ENCODE measurements around the gene BCAT1.
A peak's percentile ranks its signal among the peaks of the same experiment; 100 is the strongest.

BCAT1 gene

DNA sequence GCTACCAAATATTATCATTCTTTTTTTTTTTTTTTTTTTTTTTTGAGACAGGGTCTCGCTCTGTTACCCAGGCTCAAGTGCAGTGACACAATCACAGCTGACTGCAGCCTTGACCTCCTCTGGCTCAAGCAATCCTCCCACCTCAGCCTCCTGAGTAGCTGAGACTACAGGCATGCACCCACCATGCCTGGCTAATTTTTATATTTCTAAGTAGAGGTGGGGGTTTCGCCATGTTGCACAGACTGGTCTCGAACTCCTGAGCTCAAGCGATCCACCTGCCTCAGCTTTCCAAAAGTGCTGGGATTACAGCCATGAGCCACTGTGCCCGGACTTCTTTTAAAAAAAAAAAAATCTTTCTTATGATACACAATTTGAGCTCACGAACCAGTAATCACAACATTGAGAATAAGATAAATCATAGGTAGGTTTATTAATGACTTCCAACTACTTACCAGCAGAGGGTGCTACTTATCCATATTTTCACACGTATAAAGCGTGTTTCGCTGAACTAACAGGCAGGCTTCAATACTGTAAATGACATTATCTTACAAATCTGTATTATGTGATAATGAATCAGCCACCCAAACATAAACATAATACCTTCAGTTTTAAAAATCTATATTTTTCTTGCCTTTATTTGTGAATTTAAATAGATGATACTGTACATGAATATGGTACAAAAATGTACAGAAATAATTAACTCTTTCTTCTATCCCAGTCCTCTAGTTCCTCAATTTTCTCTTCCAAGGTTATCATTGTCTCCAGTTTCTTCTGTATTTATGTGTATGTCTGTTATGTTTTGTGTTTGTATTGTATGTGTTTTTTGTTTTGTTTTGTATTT, 42.5 kb upstream of the BCAT1 start:
- peak; percentile 34 for DNase-seq (ENCODE audit: low read depth)
- no peak overlapping the region for H3K4me3 ChIP-seq (ENCODE audit: low read length)
- TF ChIP-seq, protein P1, sequence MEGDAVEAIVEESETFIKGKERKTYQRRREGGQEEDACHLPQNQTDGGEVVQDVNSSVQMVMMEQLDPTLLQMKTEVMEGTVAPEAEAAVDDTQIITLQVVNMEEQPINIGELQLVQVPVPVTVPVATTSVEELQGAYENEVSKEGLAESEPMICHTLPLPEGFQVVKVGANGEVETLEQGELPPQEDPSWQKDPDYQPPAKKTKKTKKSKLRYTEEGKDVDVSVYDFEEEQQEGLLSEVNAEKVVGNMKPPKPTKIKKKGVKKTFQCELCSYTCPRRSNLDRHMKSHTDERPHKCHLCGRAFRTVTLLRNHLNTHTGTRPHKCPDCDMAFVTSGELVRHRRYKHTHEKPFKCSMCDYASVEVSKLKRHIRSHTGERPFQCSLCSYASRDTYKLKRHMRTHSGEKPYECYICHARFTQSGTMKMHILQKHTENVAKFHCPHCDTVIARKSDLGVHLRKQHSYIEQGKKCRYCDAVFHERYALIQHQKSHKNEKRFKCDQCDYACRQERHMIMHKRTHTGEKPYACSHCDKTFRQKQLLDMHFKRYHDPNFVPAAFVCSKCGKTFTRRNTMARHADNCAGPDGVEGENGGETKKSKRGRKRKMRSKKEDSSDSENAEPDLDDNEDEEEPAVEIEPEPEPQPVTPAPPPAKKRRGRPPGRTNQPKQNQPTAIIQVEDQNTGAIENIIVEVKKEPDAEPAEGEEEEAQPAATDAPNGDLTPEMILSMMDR (conservative IDR thresholded peaks at IDR 0.05; ENCODE audit: low read depth, low read length), result peak; percentile 43

DNA sequence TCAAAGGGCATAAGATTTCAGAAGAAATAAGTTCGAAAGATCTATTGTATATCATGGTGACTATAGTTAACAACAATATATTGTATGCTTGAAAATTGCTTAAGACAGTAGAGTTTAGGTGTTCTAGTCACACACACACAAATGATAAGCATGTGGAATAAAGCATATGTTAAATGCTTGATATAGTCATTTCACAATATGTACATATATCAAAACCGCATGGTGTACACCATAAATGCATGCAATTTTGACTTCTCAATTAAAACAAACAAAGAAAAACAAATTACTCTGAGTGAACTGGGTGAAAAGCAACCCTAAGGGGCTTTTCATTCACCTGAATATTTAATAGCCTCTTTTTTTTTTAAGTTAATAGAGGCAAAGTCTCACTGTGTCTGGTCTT, 40.3 kb upstream of the BCAT1 start:
- TF ChIP-seq, protein P1 (conservative IDR thresholded peaks at IDR 0.05; ENCODE audit: low read depth, low read length), result no peak
- H3K4me3 ChIP-seq (ENCODE audit: low read length), result no peak overlapping the region

DNA sequence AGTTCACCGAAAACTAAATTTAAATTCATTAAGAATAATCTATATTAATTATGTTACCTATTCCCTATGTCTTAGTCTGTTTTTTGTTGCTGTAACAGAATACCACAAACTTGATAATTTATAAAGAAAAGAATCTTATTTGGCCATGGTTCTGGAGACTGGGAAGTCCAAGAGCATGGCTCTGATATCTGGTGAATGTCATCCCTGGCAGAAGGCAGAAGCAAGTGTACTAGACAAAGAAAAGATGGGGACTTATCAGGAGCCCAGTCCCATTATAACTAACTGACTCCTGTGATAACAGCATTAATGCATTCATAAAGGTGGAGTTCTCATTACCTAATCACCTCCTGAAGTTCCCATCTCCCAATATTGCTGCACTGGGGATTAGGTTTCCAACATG, 33.3 kb upstream of the BCAT1 start:
- no peak overlapping the region for H3K4me3 ChIP-seq (ENCODE audit: low read length)
- TF ChIP-seq, protein P1 (conservative IDR thresholded peaks at IDR 0.05; ENCODE audit: low read depth, low read length), result no peak
- no peak for DNase-seq (ENCODE audit: low read depth)

More for the DNA sequence above, 40.3 kb upstream of the BCAT1 start:
- no peak for DNase-seq (ENCODE audit: low read depth)

DNA sequence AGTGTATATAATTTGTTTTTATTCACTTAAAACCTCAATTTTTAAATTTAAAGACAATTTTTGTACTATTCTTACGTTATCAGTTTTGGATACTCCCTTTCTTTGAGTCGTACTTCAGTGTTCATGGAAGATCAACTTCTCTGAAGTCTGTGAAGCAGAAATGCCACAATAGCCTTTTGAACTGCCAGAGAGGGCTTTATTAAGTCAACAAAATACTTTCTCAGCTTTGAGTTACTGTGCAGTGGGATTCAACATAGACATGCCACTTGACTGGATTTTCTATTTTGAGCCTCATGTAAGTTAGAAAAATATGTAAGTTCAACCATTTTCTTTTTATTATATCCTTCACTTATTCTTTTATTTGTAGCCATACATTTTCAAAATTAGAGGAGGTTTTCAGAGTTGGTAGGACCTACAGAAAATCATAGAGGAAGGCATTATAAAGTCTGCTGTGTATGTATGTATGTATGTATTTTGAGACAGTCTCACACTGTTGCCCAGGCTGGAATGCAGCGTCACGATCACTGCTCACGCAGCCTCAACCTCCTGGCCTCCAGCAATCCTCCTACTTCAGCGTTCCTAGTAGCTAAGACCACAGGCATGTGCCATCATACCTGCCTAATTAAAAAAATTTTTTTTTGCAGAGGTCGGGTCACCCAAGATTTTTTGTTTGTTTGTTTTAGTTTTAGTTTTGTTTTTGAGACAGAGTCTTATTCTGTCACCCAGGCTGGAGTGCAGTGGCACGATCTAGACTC, 31.3 kb upstream of the BCAT1 start:
- peak; percentile 67 for DNase-seq (ENCODE audit: low read depth)
- TF ChIP-seq, protein P1 (conservative IDR thresholded peaks at IDR 0.05; ENCODE audit: low read depth, low read length), result no peak
- no peak overlapping the region for H3K4me3 ChIP-seq (ENCODE audit: low read length)

DNA sequence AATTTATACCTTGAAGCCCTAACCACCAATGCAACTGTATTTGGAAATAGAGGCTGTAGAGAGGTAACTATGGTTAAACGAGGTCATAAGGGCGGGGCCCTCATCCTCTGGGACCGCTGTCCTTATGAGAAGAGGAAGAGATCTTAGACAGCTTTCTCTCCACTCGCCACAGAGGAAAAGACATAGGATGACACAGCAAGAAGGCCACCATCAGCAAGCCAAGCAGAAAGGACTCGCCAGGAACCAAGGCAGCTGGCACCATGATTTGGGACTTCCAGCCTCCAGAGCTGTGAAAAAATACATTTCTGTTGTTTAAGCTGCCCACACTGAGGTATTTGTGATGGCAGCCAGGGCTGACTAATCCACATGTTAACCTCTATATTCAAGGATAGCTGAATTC, 30.4 kb upstream of the BCAT1 start:
- DNase-seq (ENCODE audit: low read depth), result no peak
- no peak overlapping the region for H3K4me3 ChIP-seq (ENCODE audit: low read length)
- TF ChIP-seq, protein P1 (conservative IDR thresholded peaks at IDR 0.05; ENCODE audit: low read depth, low read length), result no peak

DNA sequence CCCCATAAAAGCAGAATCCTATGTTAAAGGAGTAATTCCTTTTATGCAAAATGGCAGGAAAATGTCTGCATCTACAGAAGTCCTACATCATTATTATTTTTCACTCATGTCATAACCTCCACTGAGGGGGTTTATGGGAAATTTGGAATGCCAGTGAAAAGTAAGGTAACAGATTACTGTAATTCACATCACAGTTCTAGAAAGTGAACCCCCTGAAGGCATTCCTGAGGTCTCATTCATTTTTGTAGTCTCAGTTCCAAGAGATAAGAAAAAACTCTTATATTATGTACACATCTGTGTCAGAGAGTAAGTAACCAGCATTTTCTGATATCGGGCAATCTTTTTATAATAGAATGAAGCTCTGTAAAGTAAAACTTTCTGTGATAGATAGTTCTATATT, 28.8 kb upstream of the BCAT1 start:
- no peak overlapping the region for H3K4me3 ChIP-seq (ENCODE audit: low read length)
- DNase-seq (ENCODE audit: low read depth), result no peak
- TF ChIP-seq, protein P1 (conservative IDR thresholded peaks at IDR 0.05; ENCODE audit: low read depth, low read length), result no peak

All from retinal pigment epithelial cell (primary cell).